Fibroblast of the aortic adventitia (primary cell): ENCODE measurements around the gene CTDSP1. TPM values are rescaled to one million over a fixed set of nuclear protein-coding genes. Genes with fewer than 3 reads are reported as not detected.

Experiments
- DNase-seq: peaks from one replicate; pipeline ENCODE4 v3.0.0-alpha.2; 2010; ENCODE audit warnings: low read depth
- H3K4me3 ChIP-seq: 2 replicates; pipeline ENCODE4 v1.5.1; 2011; ENCODE audit warnings: low read depth, mild to moderate bottlenecking, control low read depth, low read length, moderate library complexity
- CTCF ChIP-seq: IDR thresholded peaks from 2 replicates; pipeline ENCODE4 v1.5.1; 2011; ENCODE audit warnings: mild to moderate bottlenecking, low read length, control low read depth, inconsistent platforms; ENCODE audit not compliant: insufficient read depth
- total RNA-seq: library from RNA; depleted of rRNA; stranded (reverse); fragments of >200 nt; gene quantifications from 2 replicates; pipeline ENCODE4 v1.2.3, GENCODE V29; 2012; ENCODE audit warnings: low replicate concordance

The CTDSP1 gene
- total RNA-seq, 1 donor = 70.4 TPM

- DNase-seq = no peak
- H3K4me3 ChIP-seq = no peak overlapping the region
- no peak for TF ChIP-seq CTCF
Measured at GRCh38 chr2:218418321-218418716, 18.7 kb downstream of the CTDSP1 start.

- no peak for TF ChIP-seq CTCF
- no peak for DNase-seq
- H3K4me3 ChIP-seq = no peak within 1 kb of the TSS
Measured at GRCh38 chr2:218418717-218419458, 19.2 kb downstream of the CTDSP1 start, which contains the start of gene VIL1. VIL1 (plus strand) TSS chr2:218419123; CDS start chr2:218423779, 4,656 bp downstream.

GRCh38 chr2:218419630-218420216, 20.1 kb downstream of the CTDSP1 start:
- H3K4me3 ChIP-seq = no peak overlapping the region
- no peak for DNase-seq
- TF ChIP-seq CTCF = no peak

GRCh38 chr2:218421027-218421426, 21.4 kb downstream of the CTDSP1 start:
- no peak for TF ChIP-seq CTCF
- no peak overlapping the region for H3K4me3 ChIP-seq
- DNase-seq = no peak

GRCh38 chr2:218422403-218423086, 22.9 kb downstream of the CTDSP1 start:
- no peak overlapping the region for H3K4me3 ChIP-seq
- DNase-seq = no peak
- no peak for TF ChIP-seq CTCF

- no peak overlapping the region for H3K4me3 ChIP-seq
- no peak for DNase-seq
- TF ChIP-seq CTCF = no peak
Measured at GRCh38 chr2:218423584-218423983, 23.9 kb downstream of the CTDSP1 start.
